Epithelial cell of esophagus (primary cell): ENCODE measurements around the gene MGAT4D.
A peak's percentile ranks its signal among the peaks of the same experiment; 100 is the strongest.

ENCODE experiments used
- DNase-seq: peaks from one replicate; pipeline ENCODE4 v3.0.0; 2010; ENCODE audit warnings: low read depth
- H3K4me3 ChIP-seq: 2 replicates; pipeline ENCODE4 v1.5.1; 2011; ENCODE audit warnings: mild to moderate bottlenecking, low read length, control low read depth
- TF ChIP-seq, protein P1 (sequence below): IDR thresholded peaks from 2 replicates; pipeline ENCODE4 v1.5.1; 2011; ENCODE audit warnings: low read depth, mild to moderate bottlenecking, low read length, control low read depth, inconsistent platforms; ENCODE audit not compliant: insufficient read depth; ENCODE audit errors: missing control alignments

MGAT4D gene

DNA sequence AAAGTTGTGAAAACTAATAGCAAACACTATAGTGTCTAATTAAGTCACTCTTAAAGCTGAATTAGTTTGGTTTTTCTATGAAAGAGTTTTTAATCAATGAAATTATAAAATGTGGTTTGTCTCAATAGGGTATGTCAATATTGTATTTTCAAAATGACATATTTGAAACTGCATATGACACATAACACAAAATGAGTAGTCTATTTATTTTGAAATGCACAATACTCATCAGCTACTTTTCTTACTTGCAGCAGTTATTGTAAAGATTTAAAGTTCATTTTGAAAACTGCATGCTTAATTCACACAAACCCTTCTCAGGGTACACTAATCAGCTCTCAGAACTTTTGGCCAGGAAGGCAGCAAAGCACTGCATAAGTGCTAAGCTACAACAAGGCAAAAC, 91.8 kb downstream of the MGAT4D start:
- no peak for DNase-seq
- TF ChIP-seq, protein P1, sequence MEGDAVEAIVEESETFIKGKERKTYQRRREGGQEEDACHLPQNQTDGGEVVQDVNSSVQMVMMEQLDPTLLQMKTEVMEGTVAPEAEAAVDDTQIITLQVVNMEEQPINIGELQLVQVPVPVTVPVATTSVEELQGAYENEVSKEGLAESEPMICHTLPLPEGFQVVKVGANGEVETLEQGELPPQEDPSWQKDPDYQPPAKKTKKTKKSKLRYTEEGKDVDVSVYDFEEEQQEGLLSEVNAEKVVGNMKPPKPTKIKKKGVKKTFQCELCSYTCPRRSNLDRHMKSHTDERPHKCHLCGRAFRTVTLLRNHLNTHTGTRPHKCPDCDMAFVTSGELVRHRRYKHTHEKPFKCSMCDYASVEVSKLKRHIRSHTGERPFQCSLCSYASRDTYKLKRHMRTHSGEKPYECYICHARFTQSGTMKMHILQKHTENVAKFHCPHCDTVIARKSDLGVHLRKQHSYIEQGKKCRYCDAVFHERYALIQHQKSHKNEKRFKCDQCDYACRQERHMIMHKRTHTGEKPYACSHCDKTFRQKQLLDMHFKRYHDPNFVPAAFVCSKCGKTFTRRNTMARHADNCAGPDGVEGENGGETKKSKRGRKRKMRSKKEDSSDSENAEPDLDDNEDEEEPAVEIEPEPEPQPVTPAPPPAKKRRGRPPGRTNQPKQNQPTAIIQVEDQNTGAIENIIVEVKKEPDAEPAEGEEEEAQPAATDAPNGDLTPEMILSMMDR = no peak
- H3K4me3 ChIP-seq = no peak overlapping the region

DNA sequence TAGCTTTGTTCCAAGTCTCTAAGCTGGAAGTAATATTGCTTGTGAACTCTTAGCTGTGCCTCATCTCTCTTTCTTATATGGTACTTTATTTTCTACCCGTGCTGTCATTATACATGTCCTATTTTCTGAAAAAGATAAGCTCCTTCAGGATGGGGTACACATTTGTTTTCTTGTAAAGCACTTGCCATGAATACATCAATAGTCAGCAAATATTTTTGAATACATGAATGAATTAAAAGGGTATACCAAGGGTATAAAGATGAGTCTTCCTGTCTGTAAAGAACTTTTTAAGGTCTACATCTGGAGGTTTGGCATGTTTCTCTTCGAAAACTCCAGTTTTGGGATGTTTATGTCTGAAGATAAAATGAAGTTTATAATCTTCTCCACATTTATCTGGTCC, 98.0 kb downstream of the MGAT4D start:
- no peak overlapping the region for H3K4me3 ChIP-seq
- no peak for DNase-seq
- TF ChIP-seq, protein P1 = no peak

DNA sequence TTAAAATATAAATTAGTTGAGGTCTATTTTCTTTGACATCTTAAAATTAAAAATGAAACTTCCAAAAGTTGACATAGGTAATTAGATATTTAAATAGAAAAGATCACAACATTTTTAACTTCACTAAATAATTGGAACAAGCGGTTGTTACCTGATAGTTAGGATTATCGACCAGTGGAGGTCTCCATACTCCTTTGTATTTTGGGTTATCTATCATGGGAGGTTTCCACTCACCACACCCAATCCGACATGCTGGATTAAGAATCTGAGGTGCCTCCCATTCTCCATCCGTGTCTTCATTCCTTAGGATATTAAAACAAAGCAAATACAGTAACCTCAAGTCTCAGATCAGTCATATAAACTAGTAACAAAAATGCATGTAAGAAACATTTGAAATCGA, 102.4 kb downstream of the MGAT4D start:
- TF ChIP-seq, protein P1 = no peak
- peak; percentile 2 for DNase-seq
- no peak overlapping the region for H3K4me3 ChIP-seq
